Natural killer cell treated with Interleukin-12 subunit alpha and Interleukin-12 subunit beta and Interleukin-15 and Interleukin-18, amount 100 ng/mL, for 72 hours (primary cell): ENCODE results near the gene INSIG2. TPM values are rescaled to one million over a fixed set of nuclear protein-coding genes. Genes with fewer than 3 reads are reported as not detected.
A peak's percentile ranks its signal among the peaks of the same experiment; 100 is the strongest.

Experiments
- ATAC-seq, 2 donors: fragments of 150-1000 bp; cut with Tn5 transposase in 1 of 2; sonication (Bioruptor Pico), chemical (Tn5 transposase) in 1 of 2; 2 replicates each; pipeline ENCODE4 v1.10.0; 2021
- DNase-seq: peaks from one replicate; pipeline ENCODE4 v3.0.0; 2022; ENCODE audit warnings: low spot score
- H3K27ac Mint-ChIP-seq, 2 donors: 1 replicate in 1 of 2; 2 replicates in 1 of 2; pipeline ENCODE4 v1.8.0; 2022; ENCODE audit warnings: mixed read lengths in 2 of 2, mild to moderate bottlenecking in 1 of 2, moderate library complexity in 1 of 2
- H3K27me3 Mint-ChIP-seq, 2 donors: 1 replicate in 1 of 2; 2 replicates in 1 of 2; pipeline ENCODE4 v1.8.0; 2022; ENCODE audit warnings: mixed read lengths in 2 of 2
- H3K36me3 Mint-ChIP-seq: one replicate; pipeline ENCODE4 v1.8.0; 2022; ENCODE audit warnings: mixed read lengths
- H3K4me1 Mint-ChIP-seq, 2 donors: 1 replicate in 1 of 2; 2 replicates in 1 of 2; pipeline ENCODE4 v1.8.0; 2022; ENCODE audit warnings: low read depth in 2 of 2, mixed read lengths in 2 of 2, mild to moderate bottlenecking in 1 of 2
- H3K4me3 Mint-ChIP-seq: one replicate; pipeline ENCODE4 v1.8.0; 2022; ENCODE audit warnings: mixed read lengths
- H3K9me3 Mint-ChIP-seq: 2 replicates; pipeline ENCODE4 v1.8.0; 2022; ENCODE audit warnings: mixed read lengths
- total RNA-seq, 2 donors: library from RNA; stranded (reverse); gene quantifications; one replicate each; pipeline ENCODE4 v1.2.3, GENCODE V29; 2022

Gene INSIG2
- total RNA-seq, 2 donors from 2014 or later: 21.7 to 47.7 TPM

- Mint-ChIP-seq H3K4me1 (peaks cover 24 to 31% of the 10 kb centered on the region in 2 donors), H3K4me3 (peak overlapping the region; percentile 30), H3K27ac (peak overlapping the region; percentile 19 to 61), H3K9me3 (no peaks in the 10 kb centered on the region), H3K27me3 (no peaks in the 10 kb centered on the region), H3K36me3 (no peaks in the 10 kb centered on the region)
- ATAC-seq (peak in 1 of 2 donors; percentile 36), DNase-seq (no peak)
Observed at GRCh38 chr2:118098307-118099030, 10.2 kb downstream of the INSIG2 start.

GRCh38 chr2:118102433-118103082 lies 14.3 kb downstream of the INSIG2 start:
- Mint-ChIP-seq H3K4me1 (peaks cover 34% of the 10 kb centered on the region in 2 donors), H3K27ac (no peak overlapping the region), H3K27me3 (no peaks in the 10 kb centered on the region), H3K4me3 (no peak overlapping the region), H3K9me3 (no peaks in the 10 kb centered on the region), H3K36me3 (peaks cover 10% of the 10 kb centered on the region)
- DNase-seq (no peak), ATAC-seq (no peak)

- Mint-ChIP-seq H3K27me3 (no peaks in the 10 kb centered on the region), H3K27ac (peak overlapping the region in 1 of 2 donors; percentile 78), H3K4me1 (peaks cover 20% of the 10 kb centered on the region in 2 donors), H3K9me3 (no peaks in the 10 kb centered on the region), H3K4me3 (no peak overlapping the region), H3K36me3 (peaks cover 18% of the 10 kb centered on the region)
- ATAC-seq: peak in 1 of 2 donors; percentile 62
- DNase-seq: no peak
Observed at GRCh38 chr2:118103951-118104940, 16.0 kb downstream of the INSIG2 start.

GRCh38 chr2:118105497-118105896 lies 17.2 kb downstream of the INSIG2 start:
- H3K36me3 Mint-ChIP-seq: peaks cover 22% of the 10 kb centered on the region
- DNase-seq (no peak), ATAC-seq (no peak)
- no peak overlapping the region for H3K4me3 Mint-ChIP-seq
- no peaks in the 10 kb centered on the region for H3K9me3 Mint-ChIP-seq
- peak overlapping the region in 1 of 2 donors; percentile 31 for H3K27ac Mint-ChIP-seq
- peaks cover 14% of the 10 kb centered on the region in 2 donors for H3K4me1 Mint-ChIP-seq
- no peaks in the 10 kb centered on the region for H3K27me3 Mint-ChIP-seq

DNA sequence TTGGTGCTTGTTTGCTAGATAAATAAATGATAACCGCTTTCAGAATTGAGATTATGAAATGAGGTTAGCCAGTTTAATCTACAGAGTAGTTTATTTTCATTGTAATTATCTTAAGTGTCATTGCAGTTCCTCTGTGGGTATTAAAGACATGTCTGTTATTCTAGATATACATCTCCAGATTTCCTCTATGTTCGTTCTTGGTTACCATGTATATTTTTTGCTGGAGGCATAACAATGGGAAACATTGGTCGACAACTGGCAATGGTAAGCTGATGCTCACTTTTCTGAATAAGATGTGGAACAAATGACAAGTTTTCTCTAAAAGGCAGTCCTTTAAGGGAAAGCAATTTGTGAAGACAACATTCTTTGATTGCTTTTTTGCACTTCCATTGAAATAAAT lies 18.7 kb downstream of the INSIG2 start:
- no peak overlapping the region for H3K27ac Mint-ChIP-seq
- H3K4me1 Mint-ChIP-seq: peaks cover 8 to 20% of the 10 kb centered on the region in 2 donors

GRCh38 chr2:118110310-118110709 lies 22.0 kb downstream of the INSIG2 start:
- Mint-ChIP-seq H3K27ac (no peak overlapping the region), H3K9me3 (no peaks in the 10 kb centered on the region), H3K4me1 (peaks cover 12 to 23% of the 10 kb centered on the region in 2 donors), H3K4me3 (no peak overlapping the region), H3K36me3 (peaks cover 24% of the 10 kb centered on the region), H3K27me3 (no peaks in the 10 kb centered on the region)
- ATAC-seq (no peak), DNase-seq (no peak)

More for the DNA sequence above, 18.7 kb downstream of the INSIG2 start:
- Mint-ChIP-seq H3K4me3 (no peak overlapping the region), H3K9me3 (no peaks in the 10 kb centered on the region), H3K27me3 (no peaks in the 10 kb centered on the region), H3K36me3 (peaks cover 30% of the 10 kb centered on the region)
- DNase-seq: no peak
- no peak for ATAC-seq

- Mint-ChIP-seq H3K36me3 (peaks cover 24% of the 10 kb centered on the region), H3K4me1 (peaks cover 10 to 16% of the 10 kb centered on the region in 2 donors), H3K27me3 (no peaks in the 10 kb centered on the region), H3K27ac (no peak overlapping the region), H3K4me3 (no peak overlapping the region), H3K9me3 (no peaks in the 10 kb centered on the region)
- ATAC-seq: no peak
- no peak for DNase-seq
Observed at GRCh38 chr2:118110991-118111390, 22.7 kb downstream of the INSIG2 start.

DNA sequence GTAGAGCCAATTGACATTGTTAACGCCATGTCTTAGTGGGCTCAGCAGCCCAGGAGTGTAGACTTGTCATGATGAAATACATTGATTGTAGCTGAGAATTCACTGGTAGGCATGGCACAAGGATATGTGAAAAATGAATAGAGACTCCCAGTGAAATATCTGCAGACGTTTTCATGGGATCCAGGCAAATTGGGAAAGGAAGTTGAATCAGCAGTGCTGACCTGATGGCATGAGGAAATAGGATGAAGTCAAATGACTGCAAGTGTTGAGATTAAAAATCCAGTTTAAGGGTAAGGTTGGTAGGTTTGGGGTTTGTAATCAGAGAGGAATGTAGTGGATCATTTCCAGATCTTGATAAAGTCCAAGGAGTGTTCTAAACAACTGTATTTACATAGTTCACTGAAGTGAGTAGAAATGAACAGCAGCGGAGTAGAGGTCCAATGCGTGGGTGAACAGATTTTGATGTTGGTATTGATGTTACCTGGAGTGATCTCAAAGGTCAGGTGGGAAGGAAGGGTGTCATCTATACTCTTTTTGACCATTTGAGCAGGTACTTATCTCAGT lies 24.6 kb downstream of the INSIG2 start:
- no peaks in the 10 kb centered on the region for H3K9me3 Mint-ChIP-seq
- peaks cover 10 to 12% of the 10 kb centered on the region in 2 donors for H3K4me1 Mint-ChIP-seq
- no peaks in the 10 kb centered on the region for H3K27me3 Mint-ChIP-seq
- ATAC-seq (no peak), DNase-seq (no peak)
- H3K36me3 Mint-ChIP-seq: peaks cover 19% of the 10 kb centered on the region
- H3K4me3 Mint-ChIP-seq: no peak overlapping the region
- H3K27ac Mint-ChIP-seq: no peak overlapping the region

DNA sequence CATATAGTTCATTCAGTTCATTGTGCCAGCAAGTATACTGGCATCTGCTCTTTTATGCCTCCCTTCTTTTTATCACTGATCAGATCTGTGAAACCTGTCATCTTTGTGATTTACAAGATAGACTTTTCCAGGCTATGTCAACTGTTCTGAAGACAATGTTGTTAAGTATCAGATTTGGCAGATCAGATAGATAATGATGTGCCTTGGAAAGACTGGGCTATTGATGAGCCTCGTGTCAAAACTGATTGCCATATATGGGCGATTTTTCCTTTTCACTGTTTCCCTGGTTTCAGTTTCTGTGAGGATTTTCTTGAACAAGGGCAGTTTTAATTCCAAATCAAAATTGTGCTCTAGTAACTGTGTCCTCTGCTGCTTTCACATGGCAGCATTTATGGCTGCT lies 26.6 kb downstream of the INSIG2 start:
- Mint-ChIP-seq H3K4me1 (peaks cover 12 to 18% of the 10 kb centered on the region in 2 donors), H3K4me3 (no peak overlapping the region), H3K27me3 (no peaks in the 10 kb centered on the region), H3K36me3 (peaks cover 7% of the 10 kb centered on the region), H3K9me3 (no peaks in the 10 kb centered on the region), H3K27ac (no peak overlapping the region)
- no peak for ATAC-seq
- no peak for DNase-seq

DNA sequence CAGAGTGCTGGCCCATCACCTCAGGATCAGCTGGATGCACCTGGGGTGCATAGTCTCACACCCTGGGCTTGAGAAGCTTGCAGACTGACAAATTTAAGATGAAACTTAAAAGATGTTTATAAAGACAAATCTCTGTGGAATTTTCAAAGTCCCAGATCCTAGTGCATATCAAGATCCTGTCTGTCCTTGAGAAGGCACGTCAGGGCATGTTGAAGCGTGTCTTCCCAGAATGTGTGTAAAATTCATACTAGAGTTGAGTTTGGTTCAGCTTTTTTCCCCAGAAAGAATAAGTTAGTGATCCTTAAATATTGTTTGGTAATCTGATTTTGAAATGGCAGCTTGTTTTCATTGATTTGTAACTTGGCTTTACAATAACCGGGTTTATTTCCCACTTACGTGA lies 27.5 kb downstream of the INSIG2 start:
- Mint-ChIP-seq H3K4me1 (peaks cover 12 to 18% of the 10 kb centered on the region in 2 donors), H3K36me3 (peaks cover 7% of the 10 kb centered on the region), H3K27me3 (no peaks in the 10 kb centered on the region), H3K4me3 (no peak overlapping the region), H3K27ac (no peak overlapping the region), H3K9me3 (no peaks in the 10 kb centered on the region)
- DNase-seq: no peak
- no peak for ATAC-seq

GRCh38 chr2:118118479-118118878 lies 30.2 kb downstream of the INSIG2 start:
- no peaks in the 10 kb centered on the region for H3K27me3 Mint-ChIP-seq
- H3K27ac Mint-ChIP-seq: no peak overlapping the region
- peaks cover 4 to 14% of the 10 kb centered on the region in 2 donors for H3K4me1 Mint-ChIP-seq
- ATAC-seq (no peak), DNase-seq (no peak)
- no peaks in the 10 kb centered on the region for H3K36me3 Mint-ChIP-seq
- H3K9me3 Mint-ChIP-seq: no peaks in the 10 kb centered on the region
- H3K4me3 Mint-ChIP-seq: no peak overlapping the region

DNA sequence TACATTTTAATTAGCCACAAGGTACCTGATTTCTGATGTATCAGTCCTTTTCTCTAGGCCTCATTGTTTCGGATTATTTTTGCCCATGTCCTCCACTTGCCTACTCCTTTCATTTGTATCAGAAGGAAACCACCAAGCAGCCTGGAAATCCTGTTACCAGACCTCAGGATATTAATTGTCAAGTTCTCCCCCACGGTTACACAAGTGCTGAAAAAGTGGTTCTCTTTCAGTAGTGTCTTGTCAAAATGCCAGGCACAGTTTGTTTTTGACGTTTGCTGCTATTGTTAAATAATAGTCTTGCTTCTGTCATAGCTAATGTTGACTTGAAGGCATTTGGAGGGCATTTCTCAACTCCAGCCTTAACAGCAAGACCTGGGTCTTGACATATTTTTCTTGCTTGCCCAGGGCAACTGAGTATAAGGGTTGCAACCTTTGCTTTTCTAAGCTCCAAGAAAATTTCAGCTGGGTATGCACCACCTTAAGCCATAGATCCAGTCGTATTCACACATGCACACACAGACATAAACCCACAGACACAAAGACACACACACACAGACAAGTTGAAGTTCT lies 31.0 kb downstream of the INSIG2 start:
- ATAC-seq (no peak), DNase-seq (no peak)
- H3K27ac Mint-ChIP-seq: no peak overlapping the region
- H3K36me3 Mint-ChIP-seq: no peaks in the 10 kb centered on the region
- H3K4me3 Mint-ChIP-seq: no peak overlapping the region
- H3K4me1 Mint-ChIP-seq: peaks cover 4 to 11% of the 10 kb centered on the region in 2 donors
- no peaks in the 10 kb centered on the region for H3K27me3 Mint-ChIP-seq
- H3K9me3 Mint-ChIP-seq: no peaks in the 10 kb centered on the region

- no peaks in the 10 kb centered on the region for H3K36me3 Mint-ChIP-seq
- H3K27ac Mint-ChIP-seq: no peak overlapping the region
- H3K4me1 Mint-ChIP-seq: peaks cover 4 to 8% of the 10 kb centered on the region in 2 donors
- H3K9me3 Mint-ChIP-seq: no peaks in the 10 kb centered on the region
- DNase-seq (no peak), ATAC-seq (no peak)
- H3K27me3 Mint-ChIP-seq: no peaks in the 10 kb centered on the region
- H3K4me3 Mint-ChIP-seq: no peak overlapping the region
Observed at GRCh38 chr2:118119761-118120400, 31.6 kb downstream of the INSIG2 start.
